Measurements from ENCODE around the gene WDR35.
A peak's percentile ranks its signal among the peaks of the same experiment; 100 is the strongest.

The WDR35 gene

GRCh38 chr2:19989667-19990415 lies at the start of gene WDR35:
WDR35 (minus strand) TSS chr2:19990105; CDS start chr2:19990015, 90 bp downstream.
- DNase-seq: peak; percentile 77

- no peak for DNase-seq
Measured at GRCh38 chr2:20037660-20038059, 47.8 kb upstream of the WDR35 start.

- DNase-seq: no peak
Measured at GRCh38 chr2:20035955-20036666, 46.2 kb upstream of the WDR35 start.

GRCh38 chr2:20034821-20035220 lies 44.9 kb upstream of the WDR35 start:
- no peak for DNase-seq

- DNase-seq: no peak
Measured at GRCh38 chr2:20034218-20034617, 44.3 kb upstream of the WDR35 start.

GRCh38 chr2:20033322-20033721 lies 43.4 kb upstream of the WDR35 start:
- no peak for DNase-seq

GRCh38 chr2:20030224-20030623 lies 40.3 kb upstream of the WDR35 start:
- no peak for DNase-seq

- DNase-seq: no peak
Measured at GRCh38 chr2:20027705-20028434, 38.0 kb upstream of the WDR35 start.

GRCh38 chr2:20027260-20027677 lies 37.4 kb upstream of the WDR35 start:
- DNase-seq: no peak

- DNase-seq: no peak
Measured at GRCh38 chr2:20025065-20025786, 35.3 kb upstream of the WDR35 start.

GRCh38 chr2:20023688-20024087 lies 33.8 kb upstream of the WDR35 start:
- no peak for DNase-seq

- no peak for DNase-seq
Measured at GRCh38 chr2:20021405-20022009, 31.6 kb upstream of the WDR35 start.

- no peak for DNase-seq
Measured at GRCh38 chr2:20019747-20020146, 29.8 kb upstream of the WDR35 start.

GRCh38 chr2:20018601-20019152 lies 28.8 kb upstream of the WDR35 start:
- DNase-seq: no peak

GRCh38 chr2:20016346-20016745 lies 26.4 kb upstream of the WDR35 start:
- DNase-seq: no peak

- peak; percentile 21 for DNase-seq
Measured at GRCh38 chr2:20015482-20016083, 25.7 kb upstream of the WDR35 start.

GRCh38 chr2:20013126-20013849 lies 23.4 kb upstream of the WDR35 start:
- no peak for DNase-seq

GRCh38 chr2:20012282-20013125 lies 22.6 kb upstream of the WDR35 start, which contains the start of gene MATN3:
MATN3 (minus strand) TSS chr2:20012668; CDS start chr2:20012631, 37 bp downstream.
- DNase-seq: no peak

- no peak for DNase-seq
Measured at GRCh38 chr2:20012032-20012281, 22.1 kb upstream of the WDR35 start.

Data from NCI-H446 treated with DMSO at 0.1 percent for 48 hours (cell line).